Measurements from ENCODE around the gene PER2.

DNA sequence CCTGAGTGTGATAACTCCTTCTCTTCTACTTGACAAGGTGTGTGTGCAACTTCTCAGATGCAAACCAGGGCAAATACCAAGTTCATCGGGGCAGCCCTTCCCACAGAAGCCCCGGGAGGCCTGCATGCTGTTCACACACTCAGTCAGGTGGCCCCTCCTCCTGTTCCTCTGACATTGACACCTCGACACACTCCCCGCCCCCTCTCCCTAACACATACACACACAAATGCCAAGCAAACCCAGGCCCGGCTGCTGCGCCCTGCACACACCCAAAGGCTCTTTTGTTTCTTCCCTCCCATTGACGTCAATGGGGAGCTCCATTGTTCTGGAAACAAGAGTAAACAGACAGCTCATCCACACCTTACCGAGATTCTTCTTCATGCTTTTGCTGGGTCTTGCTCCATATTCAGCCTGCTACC is 1.7 kb upstream of the PER2 start:
- TF ChIP-seq, protein P1, sequence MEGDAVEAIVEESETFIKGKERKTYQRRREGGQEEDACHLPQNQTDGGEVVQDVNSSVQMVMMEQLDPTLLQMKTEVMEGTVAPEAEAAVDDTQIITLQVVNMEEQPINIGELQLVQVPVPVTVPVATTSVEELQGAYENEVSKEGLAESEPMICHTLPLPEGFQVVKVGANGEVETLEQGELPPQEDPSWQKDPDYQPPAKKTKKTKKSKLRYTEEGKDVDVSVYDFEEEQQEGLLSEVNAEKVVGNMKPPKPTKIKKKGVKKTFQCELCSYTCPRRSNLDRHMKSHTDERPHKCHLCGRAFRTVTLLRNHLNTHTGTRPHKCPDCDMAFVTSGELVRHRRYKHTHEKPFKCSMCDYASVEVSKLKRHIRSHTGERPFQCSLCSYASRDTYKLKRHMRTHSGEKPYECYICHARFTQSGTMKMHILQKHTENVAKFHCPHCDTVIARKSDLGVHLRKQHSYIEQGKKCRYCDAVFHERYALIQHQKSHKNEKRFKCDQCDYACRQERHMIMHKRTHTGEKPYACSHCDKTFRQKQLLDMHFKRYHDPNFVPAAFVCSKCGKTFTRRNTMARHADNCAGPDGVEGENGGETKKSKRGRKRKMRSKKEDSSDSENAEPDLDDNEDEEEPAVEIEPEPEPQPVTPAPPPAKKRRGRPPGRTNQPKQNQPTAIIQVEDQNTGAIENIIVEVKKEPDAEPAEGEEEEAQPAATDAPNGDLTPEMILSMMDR (IDR thresholded peaks at IDR 0.05 in 8 of 11, conservative IDR thresholded peaks at IDR 0.05 in 3 of 11), result no peak
- TF ChIP-seq POLR2AphosphoS5 (IDR thresholded peaks at IDR 0.05) (no peak), POLR2A (IDR thresholded peaks at IDR 0.05) (no peak)
